Lower leg skin (tissue), 4 donors: ENCODE data around the gene GRM8. TPM values are rescaled to one million over a fixed set of nuclear protein-coding genes. Genes with fewer than 3 reads are reported as not detected.
"Not testable (repeated sequence)": the region's sequence is repeated elsewhere in the genome, so short reads cannot be mapped to it uniquely, and the experiment has no call there.

Source experiments
- DNase-seq, 2 donors: peaks; one replicate each; pipeline ENCODE4 v3.0.0-alpha.2; 2019; ENCODE audit warnings: low spot score in 2 of 2
- H3K4me3 ChIP-seq: fragments of 200-600 bp; sonication (generic); 2 replicates; pipeline ENCODE4 v1.5.1; 2017; ENCODE audit warnings: mild to moderate bottlenecking, low read depth; ENCODE audit not compliant: poor library complexity, severe bottlenecking
- POLR2A ChIP-seq, 2 donors: fragments of 450-650 bp; IDR thresholded peaks; one replicate each; pipeline ENCODE4 v1.6.1; 2016 to 2017; ENCODE audit warnings: antibody characterized with exemption in 2 of 2, mild to moderate bottlenecking in 1 of 2, moderate library complexity in 1 of 2
- WGBS, 2 donors: methylation state at CpG; one replicate each; pipeline ENCODE4 v1.1.5; 2018; 5-methylcytosine and 5-hydroxymethylcytosine counted together
- intact Hi-C: fragments of 100-400 bp; cut with DNase I; formaldehyde crosslinking; loops from one replicate; pipeline ENCODE4 v1.15.0; 2023; ENCODE audit warnings: low total_unique reads
- total RNA-seq, 4 donors: library from RNA; depleted of rRNA; stranded (reverse); fragments of >200 nt; gene quantifications; one replicate each; pipeline ENCODE4 v1.1.0, GENCODE V29; 2016
- TF ChIP-seq, protein P1 (sequence below), 3 donors: fragments of 450-650 bp; IDR thresholded peaks; one replicate each; pipeline ENCODE4 v1.5.1; 2016; ENCODE audit warnings: antibody characterized with exemption in 3 of 3, mild to moderate bottlenecking in 3 of 3, moderate library complexity in 2 of 3

The GRM8 gene
- total RNA-seq, 4 donors from 2014 or later: 0.45 TPM; not detected in 3

DNA sequence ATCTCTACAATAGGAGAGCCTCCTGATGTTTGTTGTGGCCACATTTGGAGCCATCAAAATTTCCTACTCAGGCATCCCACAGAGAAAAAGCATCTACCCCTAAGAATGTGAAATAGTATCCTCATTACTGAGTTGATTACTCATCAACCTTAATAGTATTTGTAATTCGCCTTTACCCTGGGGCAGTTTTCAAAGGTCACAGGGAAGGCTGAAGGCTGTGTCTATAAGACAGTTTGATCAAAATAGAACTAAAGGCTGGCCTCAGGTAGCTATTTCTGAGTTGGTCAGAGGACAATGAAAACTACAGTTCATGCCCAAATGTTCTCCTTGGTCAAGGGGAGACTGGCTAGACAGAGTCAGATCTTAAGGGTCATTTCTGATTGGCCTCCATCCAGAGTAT lies 370.0 kb downstream of the GRM8 start:
- H3K4me3 ChIP-seq, intact Hi-C loops, DNase-seq: not testable (repeated sequence)
- 80 to 88% methylated on average over 1 of the region's 1 CpG for WGBS, 2 donors

DNA sequence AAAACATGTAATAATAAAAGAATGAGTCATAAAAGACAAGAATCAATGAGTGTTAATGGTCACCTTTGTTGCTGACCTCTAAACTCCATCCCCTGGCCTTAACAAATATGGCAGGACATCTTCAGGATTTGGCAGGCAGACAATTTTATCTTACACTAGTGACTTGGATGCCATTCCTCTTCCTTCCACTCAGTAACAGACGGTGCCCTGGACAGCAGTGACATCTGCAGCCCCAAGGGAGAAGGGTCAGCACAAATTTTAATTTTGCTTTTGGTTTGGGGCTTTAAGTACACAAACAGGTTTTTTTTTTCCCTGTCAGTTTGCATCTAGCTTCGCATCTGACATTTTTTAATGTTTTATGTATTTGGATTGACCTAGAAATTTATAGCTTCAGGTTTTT lies 370.8 kb downstream of the GRM8 start:
- 41 to 72% methylated on average over 2 of the region's 2 CpGs for WGBS, 2 donors
- intact Hi-C loops, H3K4me3 ChIP-seq, DNase-seq: not testable (repeated sequence)

DNA sequence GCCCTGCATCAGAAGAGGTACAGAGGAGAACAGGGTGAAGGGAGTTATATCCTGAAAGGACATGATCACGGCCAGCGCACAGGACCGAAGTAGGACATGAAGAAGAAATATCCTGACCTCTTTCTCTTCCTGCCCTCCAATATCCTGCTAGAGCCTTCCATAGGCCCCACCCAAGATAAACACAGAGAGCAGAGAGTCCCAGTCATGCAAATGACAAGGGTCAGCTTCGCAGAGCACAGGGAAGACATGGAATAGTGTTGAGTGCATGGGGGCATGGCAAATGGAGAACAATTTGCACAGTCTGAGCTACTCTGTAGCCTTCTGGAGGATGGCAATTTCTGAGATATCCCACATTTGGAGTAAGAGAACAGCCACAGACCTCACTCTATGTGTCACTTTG lies 371.4 kb downstream of the GRM8 start:
- no peak overlapping the region for H3K4me3 ChIP-seq
- WGBS, 2 donors: 81 to 94% methylated on average over 4 of the region's 4 CpGs
- DNase-seq: no peak
- TF ChIP-seq, protein P1, sequence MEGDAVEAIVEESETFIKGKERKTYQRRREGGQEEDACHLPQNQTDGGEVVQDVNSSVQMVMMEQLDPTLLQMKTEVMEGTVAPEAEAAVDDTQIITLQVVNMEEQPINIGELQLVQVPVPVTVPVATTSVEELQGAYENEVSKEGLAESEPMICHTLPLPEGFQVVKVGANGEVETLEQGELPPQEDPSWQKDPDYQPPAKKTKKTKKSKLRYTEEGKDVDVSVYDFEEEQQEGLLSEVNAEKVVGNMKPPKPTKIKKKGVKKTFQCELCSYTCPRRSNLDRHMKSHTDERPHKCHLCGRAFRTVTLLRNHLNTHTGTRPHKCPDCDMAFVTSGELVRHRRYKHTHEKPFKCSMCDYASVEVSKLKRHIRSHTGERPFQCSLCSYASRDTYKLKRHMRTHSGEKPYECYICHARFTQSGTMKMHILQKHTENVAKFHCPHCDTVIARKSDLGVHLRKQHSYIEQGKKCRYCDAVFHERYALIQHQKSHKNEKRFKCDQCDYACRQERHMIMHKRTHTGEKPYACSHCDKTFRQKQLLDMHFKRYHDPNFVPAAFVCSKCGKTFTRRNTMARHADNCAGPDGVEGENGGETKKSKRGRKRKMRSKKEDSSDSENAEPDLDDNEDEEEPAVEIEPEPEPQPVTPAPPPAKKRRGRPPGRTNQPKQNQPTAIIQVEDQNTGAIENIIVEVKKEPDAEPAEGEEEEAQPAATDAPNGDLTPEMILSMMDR (IDR thresholded peaks at IDR 0.05): no peak
- no peak for TF ChIP-seq POLR2A (IDR thresholded peaks at IDR 0.05)
- intact Hi-C loops: no loop called here

- H3K4me3 ChIP-seq, DNase-seq, intact Hi-C loops: not testable (repeated sequence)
- 72 to 76% methylated on average over 3 of the region's 3 CpGs for WGBS, 2 donors
Measured at GRCh38 chr7:126876536-126876935, 376.2 kb downstream of the GRM8 start.

GRCh38 chr7:126856691-126857291 lies 395.9 kb downstream of the GRM8 start:
- DNase-seq: no peak
- no peak for TF ChIP-seq POLR2A (IDR thresholded peaks at IDR 0.05)
- TF ChIP-seq, protein P1 (IDR thresholded peaks at IDR 0.05): no peak
- 47 to 50% methylated on average over 2 of the region's 2 CpGs for WGBS, 2 donors
- intact Hi-C loops: no loop called here
- H3K4me3 ChIP-seq: no peak overlapping the region

DNA sequence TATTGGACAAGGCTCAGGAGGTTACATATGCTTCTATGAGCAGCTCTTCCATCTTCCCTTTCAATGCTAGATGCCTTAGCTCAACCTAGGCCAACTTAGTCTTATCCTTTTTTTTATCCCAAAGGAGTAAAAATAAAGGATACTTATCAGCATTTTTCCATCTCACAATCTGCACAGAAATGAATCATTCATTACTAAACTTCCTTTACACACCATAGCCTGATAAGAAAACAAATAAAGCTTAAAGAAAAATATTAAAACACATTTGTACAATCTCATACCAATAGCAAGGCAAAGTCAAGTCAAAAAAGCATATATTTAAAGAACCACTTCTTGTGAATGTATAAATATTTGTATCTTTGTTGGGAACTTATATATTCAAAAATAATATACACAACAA lies 407.4 kb downstream of the GRM8 start:
- no peak for TF ChIP-seq POLR2A (IDR thresholded peaks at IDR 0.05)
- TF ChIP-seq, protein P1 (IDR thresholded peaks at IDR 0.05): no peak
- intact Hi-C loops: no loop called here
- H3K4me3 ChIP-seq: no peak overlapping the region
- no peak for DNase-seq

DNA sequence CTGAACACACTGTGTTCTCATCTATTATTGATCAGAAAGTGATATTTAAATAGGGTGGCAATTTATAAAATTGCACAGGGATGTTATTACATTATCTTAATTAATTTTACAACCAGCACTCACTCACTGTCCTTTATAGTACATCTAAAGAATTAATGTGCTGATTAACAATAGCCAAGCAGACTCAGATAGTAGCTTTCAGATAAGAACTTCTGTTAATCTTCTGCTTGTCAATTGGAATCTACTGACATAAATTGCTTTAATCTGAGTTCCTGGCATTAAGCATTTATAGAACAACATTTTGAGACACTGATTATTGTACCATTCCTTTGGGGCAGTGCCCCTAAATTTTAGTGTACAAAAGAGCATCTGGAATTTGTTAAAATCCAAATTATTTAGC lies 408.9 kb downstream of the GRM8 start:
- no peak overlapping the region for H3K4me3 ChIP-seq
- intact Hi-C loops: no loop called here
- TF ChIP-seq, protein P1 (IDR thresholded peaks at IDR 0.05): no peak
- no peak for TF ChIP-seq POLR2A (IDR thresholded peaks at IDR 0.05)
- no peak for DNase-seq
